Transverse colon (tissue), 4 donors: ENCODE data around the gene RNF115. TPM values are rescaled to one million over a fixed set of nuclear protein-coding genes. Genes with fewer than 3 reads are reported as not detected.

Source experiments
- DNase-seq: peaks from one replicate; pipeline ENCODE4 v3.0.0-alpha.2; 2019
- H3K27ac ChIP-seq, 4 donors: fragments of 200-600 bp; sonication (generic); 2 replicates each; pipeline ENCODE4 v1.5.1; 2016 to 2018; ENCODE audit warnings: inconsistent platforms in 4 of 4
- H3K27me3 ChIP-seq: fragments of 200-600 bp; sonication (generic); 2 replicates; pipeline ENCODE4 v1.5.1; 2017; ENCODE audit warnings: inconsistent platforms
- H3K36me3 ChIP-seq, 4 donors: fragments of 200-600 bp; sonication (generic); 2 replicates each; pipeline ENCODE4 v1.5.1; 2017 to 2019; ENCODE audit warnings: inconsistent platforms in 4 of 4
- H3K4me1 ChIP-seq, 4 donors: fragments of 200-600 bp; sonication (generic); 2 replicates each; pipeline ENCODE4 v1.5.1; 2017 to 2020; ENCODE audit warnings: inconsistent platforms in 4 of 4
- H3K4me3 ChIP-seq, 4 donors: fragments of 200-600 bp; sonication (generic); 1 replicate in 1 of 4; 2 replicates in 3 of 4; pipeline versions ENCODE4 v1.5.1 to v1.6.1; 2017 to 2019; ENCODE audit warnings: inconsistent platforms in 4 of 4
- H3K9me3 ChIP-seq, 2 donors: fragments of 200-600 bp; sonication (generic); 2 replicates each; pipeline ENCODE4 v1.5.1; 2017 to 2019; ENCODE audit warnings: inconsistent platforms in 2 of 2
- CTCF ChIP-seq, 5 experiments: fragments of 200-600 bp in 3 of 5; fragments of 450-650 bp in 2 of 5; sonication (generic) in 3 of 5; IDR thresholded peaks; 1 replicate in 2 of 5; 2 replicates in 3 of 5; pipeline ENCODE4 v1.5.1; 2016 to 2017; ENCODE audit warnings: antibody characterized with exemption in 5 of 5, inconsistent platforms in 3 of 5, mild to moderate bottlenecking in 2 of 5, moderate library complexity in 1 of 5
- EP300 ChIP-seq: sonication (generic); formaldehyde crosslinking; IDR thresholded peaks from one replicate; pipeline ENCODE4 v1.6.1; 2017; ENCODE audit warnings: antibody characterized with exemption, low read depth
- POLR2A ChIP-seq: fragments of 450-650 bp; IDR thresholded peaks from one replicate; pipeline ENCODE4 v1.6.1; 2016; ENCODE audit warnings: antibody characterized with exemption, mild to moderate bottlenecking, moderate library complexity
- POLR2AphosphoS5 ChIP-seq, 3 donors: sonication (generic); formaldehyde crosslinking; IDR thresholded peaks; one replicate each; pipeline ENCODE4 v1.6.1; 2016; ENCODE audit warnings: antibody characterized with exemption in 3 of 3
- WGBS, 2 donors: methylation state at CpG; one replicate each; pipeline ENCODE4 v1.1.5; 2018; ENCODE audit warnings: low coverage in 1 of 2; 5-methylcytosine and 5-hydroxymethylcytosine counted together
- in situ Hi-C, 4 donors: fragments of 200-750 bp; cut with MboI; loops; one replicate each; pipeline versions ENCODE4 v1.15.0 to v1.15.1; 2017; ENCODE audit warnings: low sequenced_read_pairs in 3 of 4, low pct_ligation_motif_present in 1 of 4, low pct_unique_long_range_greater_than_20kb in 1 of 4
- intact Hi-C: fragments of 100-400 bp; cut with DNase I; formaldehyde crosslinking; loops from one replicate; pipeline ENCODE4 v1.15.1; 2023; ENCODE audit warnings: low total_unique reads
- total RNA-seq, 4 donors: library from RNA; depleted of rRNA; stranded (reverse); fragments of >200 nt; gene quantifications; one replicate each; pipeline ENCODE4 v1.1.0, GENCODE V29; 2016

The RNF115 gene
- total RNA-seq, 4 donors from 2014 or later: 6.4 to 21.5 (median 13.3) TPM

DNA sequence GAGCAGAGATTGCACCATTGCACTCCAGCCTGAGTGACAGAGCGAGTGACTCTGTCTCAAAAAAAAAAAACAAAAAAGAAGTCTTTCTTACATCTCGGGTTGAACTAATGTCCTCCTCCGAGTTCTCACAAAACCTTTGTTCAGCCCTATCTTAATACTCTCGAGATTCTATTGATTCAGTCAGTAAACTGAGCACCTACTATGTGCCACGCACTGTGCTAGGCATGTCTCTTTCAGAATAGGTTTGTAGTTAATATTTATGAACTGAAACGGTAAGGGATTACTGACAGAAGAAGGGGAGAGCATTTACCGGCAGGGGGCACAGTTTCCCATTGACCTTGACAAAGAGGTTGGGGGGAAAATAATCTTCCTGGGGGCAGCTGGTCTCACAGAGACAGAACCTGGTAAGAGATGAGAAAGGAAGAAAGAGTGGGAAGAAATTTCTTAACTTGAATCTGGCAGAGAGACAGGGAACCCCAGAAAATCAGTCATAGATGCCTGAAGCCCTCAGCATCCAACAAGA lies 31.6 kb upstream of the RNF115 start:
- Histone ChIP-seq H3K4me3 (no peak overlapping the region), H3K27ac (no peak overlapping the region), H3K27me3 (no peaks in the 10 kb centered on the region), H3K4me1 (peaks cover 6 to 17% (median 13%) of the 10 kb centered on the region in 4 donors), H3K36me3 (peaks cover 0 to 36% (median 9%) of the 10 kb centered on the region in 4 donors), H3K9me3 (no peaks in the 10 kb centered on the region)
- in situ Hi-C loops (no loop called here), intact Hi-C loops (no loop called here)
- no peak for TF ChIP-seq POLR2AphosphoS5 (IDR thresholded peaks at IDR 0.05)
- no peak for TF ChIP-seq POLR2A
- TF ChIP-seq CTCF (IDR thresholded peaks at IDR 0.05): no peak
- no peak for TF ChIP-seq EP300
- no peak for DNase-seq
- WGBS, 2 donors: 78 to 82% methylated on average over 7 of the region's 7 CpGs

- in situ Hi-C loops: no loop called here
- Histone ChIP-seq H3K36me3 (peaks cover 0 to 29% (median 12%) of the 10 kb centered on the region in 4 donors), H3K9me3 (no peaks in the 10 kb centered on the region), H3K27ac (peak overlapping the region in 1 of 4 donors; percentile 0), H3K4me1 (peaks cover 0 to 16% (median 11%) of the 10 kb centered on the region in 4 donors), H3K27me3 (no peaks in the 10 kb centered on the region), H3K4me3 (no peak overlapping the region)
- TF ChIP-seq POLR2A: no peak
- peak in 1 of 5 experiments; percentile 9 for TF ChIP-seq CTCF (IDR thresholded peaks at IDR 0.05)
- intact Hi-C loops: loop anchor here (10.0 kb wide), 1 partner anchor 165 kb away; no protein-coding TSS in a partner anchor
- no peak for DNase-seq
- WGBS, 2 donors: 76 to 78% methylated on average over 4 to 15 of the region's 15 CpGs
These were observed 25.7 kb upstream of the RNF115 start for GRCh38 chr1:145849356-145850160.

- 84% methylated on average over 3 of the region's 3 CpGs; no CpG with 5 or more reads in 1 of the 2 donors for WGBS, 2 donors
- intact Hi-C loops: loop anchor here (10.0 kb wide), 1 partner anchor 167 kb away; no protein-coding TSS in a partner anchor
- peaks cover 0 to 17% (median 11%) of the 10 kb centered on the region in 4 donors for H3K4me1 ChIP-seq
- in situ Hi-C loops: no loop called here
- no peak overlapping the region for H3K27ac ChIP-seq
- peaks cover 0 to 29% (median 9%) of the 10 kb centered on the region in 4 donors for H3K36me3 ChIP-seq
- no peaks in the 10 kb centered on the region for H3K27me3 ChIP-seq
- H3K4me3 ChIP-seq: no peak overlapping the region
- DNase-seq: no peak
- TF ChIP-seq POLR2AphosphoS5 (IDR thresholded peaks at IDR 0.05) (no peak), POLR2A (no peak), CTCF (IDR thresholded peaks at IDR 0.05) (no peak), EP300 (no peak)
- no peaks in the 10 kb centered on the region for H3K9me3 ChIP-seq
These were observed 23.9 kb upstream of the RNF115 start for GRCh38 chr1:145847827-145848226.

DNA sequence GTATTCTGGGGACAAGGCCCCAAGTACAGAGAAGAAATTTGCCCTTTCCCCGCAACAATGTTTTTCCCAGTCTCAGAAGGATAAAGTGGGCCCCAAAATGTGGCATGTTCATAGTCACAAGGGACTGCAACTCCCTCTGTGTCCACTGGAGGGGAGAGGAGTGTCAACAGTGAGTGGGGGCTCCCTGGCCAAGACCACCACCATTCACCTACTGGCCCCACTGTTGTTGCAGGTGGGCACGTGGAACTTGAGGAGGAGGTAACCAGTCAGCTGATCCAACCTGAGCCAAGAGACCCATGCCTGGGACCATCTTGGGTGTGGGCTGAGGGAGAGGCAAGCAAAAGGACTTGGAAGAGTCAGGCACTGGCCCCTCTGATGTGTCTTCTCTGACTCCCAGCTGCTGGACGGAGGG lies 22.3 kb upstream of the RNF115 start:
- in situ Hi-C loops: no loop called here
- TF ChIP-seq CTCF (IDR thresholded peaks at IDR 0.05) (peak; percentile 47 to 73 (median 63)), POLR2AphosphoS5 (IDR thresholded peaks at IDR 0.05) (no peak)
- Histone ChIP-seq H3K27ac (peak overlapping the region; percentile 73 to 76 (median 73)), H3K9me3 (no peaks in the 10 kb centered on the region), H3K36me3 (peaks cover 0 to 31% (median 13%) of the 10 kb centered on the region in 4 donors), H3K27me3 (no peaks in the 10 kb centered on the region), H3K4me3 (peak overlapping the region in 3 of 4 donors; percentile 43 to 56 (median 48)), H3K4me1 (peaks cover 0 to 17% (median 11%) of the 10 kb centered on the region in 4 donors)
- intact Hi-C loops: loop anchor here (10.0 kb wide), 1 partner anchor 169 kb away; no protein-coding TSS in a partner anchor
- WGBS, 2 donors: 50% methylated on average over 3 of the region's 3 CpGs; no CpG with 5 or more reads in 1 of the 2 donors
- DNase-seq: no peak
